Panc1 (cell line): ENCODE measurements around the gene KANSL3. TPM values are rescaled to one million over a fixed set of nuclear protein-coding genes. Genes with fewer than 3 reads are reported as not detected.

Experiments used
- ATAC-seq: fragments of 200-7000 bp; cut with Tn5 transposase; 2 replicates; pipeline ENCODE4 v1.9.1; 2020; ENCODE audit warnings: mild to moderate bottlenecking, moderate library complexity
- BruUV-seq: library from RNA; stranded (reverse); fragments of 400-500 nt; replicated peaks from 2 replicates; lab custom pipeline; 2021; lab: Mats Ljungman, UMichigan
- CTCF ChIA-PET: fragments of 300-600 bp; sonication (Branson Sonifier 250); formaldehyde crosslinking; loops from one replicate; lab custom pipeline; 2022; ENCODE audit warnings: antibody characterized with exemption; lab: Charles Lee
- POLR2A ChIA-PET: fragments of 300-600 bp; sonication (Branson Sonifier 250); formaldehyde crosslinking; loops from one replicate; lab custom pipeline; 2022; ENCODE audit warnings: antibody characterized with exemption; lab: Charles Lee
- DNase-seq: peaks from one replicate; pipeline ENCODE4 v3.0.0-alpha.2; 2010; ENCODE audit warnings: low read depth, low spot score
- H3K27ac ChIP-seq: 2 replicates; pipeline ENCODE4 v1.5.1; 2011; ENCODE audit warnings: mild to moderate bottlenecking, low read length, inconsistent platforms
- H3K27me3 ChIP-seq: fragments of 200-500 bp; sonication (Bioruptor generic); 2 replicates; pipeline ENCODE4 v1.6.0; 2014; ENCODE audit warnings: low read length, inconsistent platforms; ENCODE audit not compliant: control insufficient read depth, insufficient read depth
- H3K36me3 ChIP-seq: fragments of 200-500 bp; sonication (Bioruptor generic); 2 replicates; pipeline ENCODE4 v1.5.1; 2014; ENCODE audit warnings: inconsistent platforms, mild to moderate bottlenecking, low read length, moderate library complexity; ENCODE audit not compliant: control insufficient read depth, insufficient read depth
- H3K4me1 ChIP-seq: 2 replicates; pipeline ENCODE4 v1.5.1; 2011; ENCODE audit warnings: inconsistent platforms, mild to moderate bottlenecking, low read length, moderate library complexity; ENCODE audit not compliant: control insufficient read depth, insufficient read depth
- H3K4me3 ChIP-seq, 2 experiments: 2 replicates each; pipeline ENCODE4 v1.5.1; 2011 to 2012; ENCODE audit warnings: low read depth in 2 of 2, low read length in 2 of 2, mild to moderate bottlenecking in 2 of 2, inconsistent platforms in 1 of 2, moderate library complexity in 1 of 2
- H3K9me3 ChIP-seq: fragments of 200-500 bp; sonication (Bioruptor generic); 2 replicates; pipeline ENCODE4 v1.5.1; 2014; ENCODE audit warnings: low read depth, mild to moderate bottlenecking, inconsistent platforms, low read length, moderate library complexity; ENCODE audit not compliant: control insufficient read depth, insufficient read depth
- POLR2AphosphoS5 ChIP-seq: IDR thresholded peaks from 2 replicates; pipeline ENCODE4 v1.6.1; 2012; ENCODE audit warnings: mild to moderate bottlenecking, low read depth, low read length, moderate library complexity
- SIN3A ChIP-seq: IDR thresholded peaks from 2 replicates; pipeline ENCODE4 v1.6.1; 2012; ENCODE audit warnings: low read depth, mild to moderate bottlenecking, low read length, moderate library complexity, borderline replicate concordance; ENCODE audit not compliant: insufficient read depth
- TCF7L2 ChIP-seq: IDR thresholded peaks from 2 replicates; pipeline ENCODE4 v1.6.1; 2011; ENCODE audit warnings: mild to moderate bottlenecking, low read depth, low read length, inconsistent platforms
- in situ Hi-C: cut with HindIII; loops from 2 replicates; pipeline ENCODE4 v1.10.0; 2016; ENCODE audit warnings: low sequenced_read_pairs, low pct_unique_long_range_greater_than_20kb
- intact Hi-C: fragments of 100-400 bp; cut with micrococcal nuclease; formaldehyde crosslinking; loops from one replicate; pipeline ENCODE4 v1.10.0; 2022; ENCODE audit not compliant: unreplicated experiment
- total RNA-seq: library from RNA; stranded (reverse); gene quantifications from one replicate; pipeline ENCODE4 v1.2.1, GENCODE V29; 2021; ENCODE audit not compliant: unreplicated experiment
- TF ChIP-seq, protein P1 (sequence below), 2 experiments: IDR thresholded peaks; 2 replicates each; pipeline ENCODE4 v1.6.1; 2011 to 2012; ENCODE audit warnings: low read depth in 2 of 2, control low read depth in 1 of 2, low read length in 1 of 2, mild to moderate bottlenecking in 1 of 2, moderate library complexity in 1 of 2; ENCODE audit not compliant: insufficient read depth in 1 of 2
- TF ChIP-seq, protein P2 (sequence below): fragments of 450-650 bp; IDR thresholded peaks from 2 replicates; pipeline ENCODE4 v1.5.1; 2017; ENCODE audit warnings: mild to moderate bottlenecking

Gene KANSL3
- total RNA-seq, 1 experiment from 2014 or later: 50.3 TPM

DNA sequence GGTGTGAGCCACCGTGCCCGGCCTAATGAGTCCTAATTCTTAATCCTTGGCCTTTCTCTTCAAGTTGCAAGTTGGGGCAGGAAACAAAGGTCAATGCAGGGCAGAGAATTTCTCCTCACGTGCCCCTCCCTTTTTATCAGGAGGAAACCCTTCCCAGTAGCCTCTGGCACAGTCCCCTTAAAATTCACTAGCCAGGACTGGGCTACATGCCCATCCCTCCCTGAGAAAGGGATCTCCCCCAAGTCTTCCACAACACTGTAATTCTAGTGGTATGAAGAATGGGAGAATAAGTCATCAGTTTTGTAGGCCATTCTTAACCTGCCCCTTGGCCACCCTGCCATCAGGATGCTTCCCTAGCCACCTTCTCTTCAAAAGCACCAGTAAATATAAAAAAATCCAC is 59.4 kb downstream of the KANSL3 start:
- no TSS peak for BruUV-seq
- H3K4me3 ChIP-seq: no peak overlapping the region
- ATAC-seq (no peak), DNase-seq (no peak)
- ChIA-PET POLR2A (no interaction called here), CTCF (no interaction called here)
- no peak overlapping the region for H3K27ac ChIP-seq
- TF ChIP-seq TCF7L2 (no peak), POLR2AphosphoS5 (no peak), SIN3A (no peak)
- TF ChIP-seq, protein P1, sequence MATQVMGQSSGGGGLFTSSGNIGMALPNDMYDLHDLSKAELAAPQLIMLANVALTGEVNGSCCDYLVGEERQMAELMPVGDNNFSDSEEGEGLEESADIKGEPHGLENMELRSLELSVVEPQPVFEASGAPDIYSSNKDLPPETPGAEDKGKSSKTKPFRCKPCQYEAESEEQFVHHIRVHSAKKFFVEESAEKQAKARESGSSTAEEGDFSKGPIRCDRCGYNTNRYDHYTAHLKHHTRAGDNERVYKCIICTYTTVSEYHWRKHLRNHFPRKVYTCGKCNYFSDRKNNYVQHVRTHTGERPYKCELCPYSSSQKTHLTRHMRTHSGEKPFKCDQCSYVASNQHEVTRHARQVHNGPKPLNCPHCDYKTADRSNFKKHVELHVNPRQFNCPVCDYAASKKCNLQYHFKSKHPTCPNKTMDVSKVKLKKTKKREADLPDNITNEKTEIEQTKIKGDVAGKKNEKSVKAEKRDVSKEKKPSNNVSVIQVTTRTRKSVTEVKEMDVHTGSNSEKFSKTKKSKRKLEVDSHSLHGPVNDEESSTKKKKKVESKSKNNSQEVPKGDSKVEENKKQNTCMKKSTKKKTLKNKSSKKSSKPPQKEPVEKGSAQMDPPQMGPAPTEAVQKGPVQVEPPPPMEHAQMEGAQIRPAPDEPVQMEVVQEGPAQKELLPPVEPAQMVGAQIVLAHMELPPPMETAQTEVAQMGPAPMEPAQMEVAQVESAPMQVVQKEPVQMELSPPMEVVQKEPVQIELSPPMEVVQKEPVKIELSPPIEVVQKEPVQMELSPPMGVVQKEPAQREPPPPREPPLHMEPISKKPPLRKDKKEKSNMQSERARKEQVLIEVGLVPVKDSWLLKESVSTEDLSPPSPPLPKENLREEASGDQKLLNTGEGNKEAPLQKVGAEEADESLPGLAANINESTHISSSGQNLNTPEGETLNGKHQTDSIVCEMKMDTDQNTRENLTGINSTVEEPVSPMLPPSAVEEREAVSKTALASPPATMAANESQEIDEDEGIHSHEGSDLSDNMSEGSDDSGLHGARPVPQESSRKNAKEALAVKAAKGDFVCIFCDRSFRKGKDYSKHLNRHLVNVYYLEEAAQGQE (IDR thresholded peaks at IDR 0.05; ENCODE audit: insufficient read depth in 1 of 2, low read depth in 2 of 2, low read length in 1 of 2): no peak
- TF ChIP-seq, protein P2, sequence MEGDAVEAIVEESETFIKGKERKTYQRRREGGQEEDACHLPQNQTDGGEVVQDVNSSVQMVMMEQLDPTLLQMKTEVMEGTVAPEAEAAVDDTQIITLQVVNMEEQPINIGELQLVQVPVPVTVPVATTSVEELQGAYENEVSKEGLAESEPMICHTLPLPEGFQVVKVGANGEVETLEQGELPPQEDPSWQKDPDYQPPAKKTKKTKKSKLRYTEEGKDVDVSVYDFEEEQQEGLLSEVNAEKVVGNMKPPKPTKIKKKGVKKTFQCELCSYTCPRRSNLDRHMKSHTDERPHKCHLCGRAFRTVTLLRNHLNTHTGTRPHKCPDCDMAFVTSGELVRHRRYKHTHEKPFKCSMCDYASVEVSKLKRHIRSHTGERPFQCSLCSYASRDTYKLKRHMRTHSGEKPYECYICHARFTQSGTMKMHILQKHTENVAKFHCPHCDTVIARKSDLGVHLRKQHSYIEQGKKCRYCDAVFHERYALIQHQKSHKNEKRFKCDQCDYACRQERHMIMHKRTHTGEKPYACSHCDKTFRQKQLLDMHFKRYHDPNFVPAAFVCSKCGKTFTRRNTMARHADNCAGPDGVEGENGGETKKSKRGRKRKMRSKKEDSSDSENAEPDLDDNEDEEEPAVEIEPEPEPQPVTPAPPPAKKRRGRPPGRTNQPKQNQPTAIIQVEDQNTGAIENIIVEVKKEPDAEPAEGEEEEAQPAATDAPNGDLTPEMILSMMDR: no peak
- no peaks in the 10 kb centered on the region for H3K9me3 ChIP-seq
- no peaks in the 10 kb centered on the region for H3K27me3 ChIP-seq
- in situ Hi-C loops: no loop called here
- intact Hi-C loops: no loop called here
- no peaks in the 10 kb centered on the region for H3K4me1 ChIP-seq
- no peaks in the 10 kb centered on the region for H3K36me3 ChIP-seq

GRCh38 chr2:96577501-96577900 is 60.6 kb downstream of the KANSL3 start:
- Histone ChIP-seq H3K4me3 (no peak overlapping the region), H3K9me3 (no peaks in the 10 kb centered on the region), H3K4me1 (no peaks in the 10 kb centered on the region), H3K27me3 (no peaks in the 10 kb centered on the region), H3K36me3 (no peaks in the 10 kb centered on the region), H3K27ac (no peak overlapping the region)
- DNase-seq (no peak), ATAC-seq (no peak)
- ChIA-PET POLR2A (no interaction called here), CTCF (no interaction called here)
- in situ Hi-C loops: no loop called here
- intact Hi-C loops: no loop called here
- TF ChIP-seq, protein P2: no peak
- TF ChIP-seq POLR2AphosphoS5 (no peak), SIN3A (no peak), TCF7L2 (no peak)
- TF ChIP-seq, protein P1 (IDR thresholded peaks at IDR 0.05; ENCODE audit: insufficient read depth in 1 of 2, low read depth in 2 of 2, low read length in 1 of 2): no peak
- no TSS peak for BruUV-seq
